ENCODE results near the gene RETREG1.
"Not testable (repeated sequence)": the region's sequence is repeated elsewhere in the genome, so short reads cannot be mapped to it uniquely, and the experiment has no call there.

RETREG1 gene

GRCh38 chr5:16477541-16477940 is 139.3 kb downstream of the RETREG1 start:
- DNase-seq (ENCODE audit: low read depth in 1 of 2, low spot score in 1 of 2), result no peak
- Histone ChIP-seq H3K27ac (replicated peaks) (no peak overlapping the region), H3K27me3 (ENCODE audit: insufficient read depth, poor library complexity, severe bottlenecking) (no peaks in the 10 kb centered on the region), H3K4me3 (replicated peaks; ENCODE audit: insufficient read depth, low read length) (no peak overlapping the region)
- TF ChIP-seq POLR2AphosphoS5 (IDR thresholded peaks at IDR 0.05; ENCODE audit: low read depth) (no peak), REST (IDR thresholded peaks at IDR 0.05; ENCODE audit: insufficient replicate concordance, low read depth) (no peak), CTCF (IDR thresholded peaks at IDR 0.05; ENCODE audit: insufficient read depth, low read length) (no peak), GABPA (IDR thresholded peaks at IDR 0.05; ENCODE audit: low read depth) (no peak), SPI1 (IDR thresholded peaks at IDR 0.05; ENCODE audit: borderline replicate concordance, low read depth) (no peak)

GRCh38 chr5:16476417-16476816 is 140.4 kb downstream of the RETREG1 start:
- DNase-seq (ENCODE audit: low read depth in 1 of 2, low spot score in 1 of 2); H3K4me3 ChIP-seq (replicated peaks; ENCODE audit: insufficient read depth, low read length): not testable (repeated sequence)

GRCh38 chr5:16471387-16471786 is 145.4 kb downstream of the RETREG1 start:
- DNase-seq (ENCODE audit: low read depth in 1 of 2, low spot score in 1 of 2), result no peak
- no peak overlapping the region for H3K27ac ChIP-seq (replicated peaks)
- H3K4me3 ChIP-seq (replicated peaks; ENCODE audit: insufficient read depth, low read length), result no peak overlapping the region
- H3K27me3 ChIP-seq (ENCODE audit: insufficient read depth, poor library complexity, severe bottlenecking), result no peaks in the 10 kb centered on the region
- TF ChIP-seq GABPA (IDR thresholded peaks at IDR 0.05; ENCODE audit: low read depth), result no peak
- TF ChIP-seq SPI1 (IDR thresholded peaks at IDR 0.05; ENCODE audit: borderline replicate concordance, low read depth), result no peak
- TF ChIP-seq REST (IDR thresholded peaks at IDR 0.05; ENCODE audit: insufficient replicate concordance, low read depth), result no peak
- no peak for TF ChIP-seq CTCF (IDR thresholded peaks at IDR 0.05; ENCODE audit: insufficient read depth, low read length)
- no peak for TF ChIP-seq POLR2AphosphoS5 (IDR thresholded peaks at IDR 0.05; ENCODE audit: low read depth)

More at GRCh38 chr5:16476417-16476816, 140.4 kb downstream of the RETREG1 start:
- H3K27ac ChIP-seq (replicated peaks); H3K27me3 ChIP-seq (ENCODE audit: insufficient read depth, poor library complexity, severe bottlenecking): not testable (repeated sequence)

- no peaks in the 10 kb centered on the region for H3K27me3 ChIP-seq (ENCODE audit: insufficient read depth, poor library complexity, severe bottlenecking)
- H3K4me3 ChIP-seq (replicated peaks; ENCODE audit: insufficient read depth, low read length), result no peak overlapping the region
- no peak for TF ChIP-seq POLR2AphosphoS5 (IDR thresholded peaks at IDR 0.05; ENCODE audit: low read depth)
- no peak for DNase-seq (ENCODE audit: low read depth in 1 of 2, low spot score in 1 of 2)
- H3K27ac ChIP-seq (replicated peaks), result no peak overlapping the region
Measured at GRCh38 chr5:16467363-16468219, 149.2 kb downstream of the RETREG1 start.

All from HL-60 (cell line).